ENCODE data around the gene CSPG4.

DNA sequence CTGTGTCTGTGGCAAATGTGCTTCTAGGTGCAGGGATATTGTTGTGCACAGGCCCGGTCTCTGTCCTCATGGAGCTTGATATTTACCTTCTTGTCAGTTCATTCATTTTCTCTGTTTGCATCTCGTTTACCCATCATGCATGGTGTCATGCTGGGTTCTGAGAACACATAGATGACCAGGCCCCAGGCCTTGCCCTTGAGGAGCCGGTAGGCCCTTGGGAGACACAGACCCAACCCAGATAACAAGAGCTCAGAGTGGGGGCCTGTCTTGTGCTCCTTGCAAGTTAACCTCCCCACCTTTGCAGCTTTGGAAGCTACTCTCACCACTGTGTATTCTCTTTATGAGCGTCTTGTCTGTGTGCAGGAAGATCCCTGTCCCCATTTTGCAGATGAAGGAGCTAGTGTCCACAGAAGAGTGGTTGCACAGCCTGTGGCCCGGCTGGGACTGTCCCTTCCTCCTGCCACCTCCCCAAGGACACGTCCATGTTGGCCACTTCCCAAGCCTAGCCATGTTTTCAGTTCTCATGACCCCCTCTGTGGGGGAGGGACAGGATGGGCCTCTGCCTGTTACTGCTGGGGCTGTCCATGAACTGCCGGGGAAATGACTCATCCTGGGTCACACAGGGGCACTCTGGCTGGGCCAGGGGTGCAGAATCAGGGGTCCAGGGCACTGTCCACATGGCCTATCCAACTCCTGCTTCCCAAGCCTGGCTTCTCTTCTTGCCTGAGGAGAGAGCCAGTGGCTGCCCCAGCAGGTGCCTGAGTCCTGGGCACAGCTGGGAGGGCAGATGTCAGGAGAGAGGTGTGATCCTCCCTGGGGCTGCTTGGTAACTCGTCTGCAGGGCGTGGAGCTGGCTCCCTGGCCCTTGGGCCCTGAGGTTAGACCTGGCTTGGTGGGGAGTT, 61.5 kb downstream of the CSPG4 start:
- TF ChIP-seq, protein P1, sequence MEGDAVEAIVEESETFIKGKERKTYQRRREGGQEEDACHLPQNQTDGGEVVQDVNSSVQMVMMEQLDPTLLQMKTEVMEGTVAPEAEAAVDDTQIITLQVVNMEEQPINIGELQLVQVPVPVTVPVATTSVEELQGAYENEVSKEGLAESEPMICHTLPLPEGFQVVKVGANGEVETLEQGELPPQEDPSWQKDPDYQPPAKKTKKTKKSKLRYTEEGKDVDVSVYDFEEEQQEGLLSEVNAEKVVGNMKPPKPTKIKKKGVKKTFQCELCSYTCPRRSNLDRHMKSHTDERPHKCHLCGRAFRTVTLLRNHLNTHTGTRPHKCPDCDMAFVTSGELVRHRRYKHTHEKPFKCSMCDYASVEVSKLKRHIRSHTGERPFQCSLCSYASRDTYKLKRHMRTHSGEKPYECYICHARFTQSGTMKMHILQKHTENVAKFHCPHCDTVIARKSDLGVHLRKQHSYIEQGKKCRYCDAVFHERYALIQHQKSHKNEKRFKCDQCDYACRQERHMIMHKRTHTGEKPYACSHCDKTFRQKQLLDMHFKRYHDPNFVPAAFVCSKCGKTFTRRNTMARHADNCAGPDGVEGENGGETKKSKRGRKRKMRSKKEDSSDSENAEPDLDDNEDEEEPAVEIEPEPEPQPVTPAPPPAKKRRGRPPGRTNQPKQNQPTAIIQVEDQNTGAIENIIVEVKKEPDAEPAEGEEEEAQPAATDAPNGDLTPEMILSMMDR (IDR thresholded peaks at IDR 0.05; ENCODE audit: low read length): no peak
- no peak for TF ChIP-seq EZH2 (IDR thresholded peaks at IDR 0.05; ENCODE audit: borderline replicate concordance, low read length)

All from OCI-LY1 (cell line).